Gastrocnemius medialis (tissue), 4 donors: ENCODE results near the gene NCOR1. TPM values are rescaled to one million over a fixed set of nuclear protein-coding genes. Genes with fewer than 3 reads are reported as not detected.

Source experiments
- ATAC-seq, 2 donors: fragments of 150-250 bp; one replicate each; pipeline ENCODE4 v1.9.1; 2016
- DNase-seq, 2 donors: peaks; one replicate each; pipeline ENCODE4 v3.0.0-alpha.2; 2019
- H3K27ac ChIP-seq, 4 donors: fragments of 200-600 bp; sonication (generic); 1 replicate in 1 of 4; 2 replicates in 3 of 4; pipeline ENCODE4 v1.5.1; 2016 to 2018; ENCODE audit warnings: mild to moderate bottlenecking in 2 of 4, moderate library complexity in 1 of 4
- H3K27me3 ChIP-seq, 3 donors: fragments of 200-600 bp; sonication (generic) in 2 of 3; 1 replicate in 1 of 3; 2 replicates in 2 of 3; pipeline versions ENCODE4 v1.5.1 to v1.6.0; 2016 to 2019; ENCODE audit warnings: mild to moderate bottlenecking in 1 of 3, moderate library complexity in 1 of 3
- H3K36me3 ChIP-seq, 2 donors: fragments of 200-600 bp; sonication (generic) in 1 of 2; one replicate each; pipeline ENCODE4 v1.5.1; 2017 to 2018
- H3K4me1 ChIP-seq, 2 donors: fragments of 200-600 bp; sonication (generic) in 1 of 2; one replicate each; pipeline ENCODE4 v1.5.1; 2016 to 2017; ENCODE audit warnings: mild to moderate bottlenecking in 2 of 2
- H3K4me3 ChIP-seq, 4 donors: fragments of 200-600 bp; sonication (generic) in 3 of 4; 1 replicate in 1 of 4; 2 replicates in 3 of 4; pipeline ENCODE4 v1.5.1; 2016 to 2019; ENCODE audit warnings: mild to moderate bottlenecking in 2 of 4
- H3K9me3 ChIP-seq, 3 donors: fragments of 200-600 bp; sonication (generic) in 2 of 3; 1 replicate in 1 of 3; 2 replicates in 2 of 3; pipeline ENCODE4 v1.5.1; 2016 to 2019
- POLR2A ChIP-seq, 2 donors: fragments of 450-650 bp; IDR thresholded peaks; one replicate each; pipeline ENCODE4 v1.6.1; 2017; ENCODE audit warnings: antibody characterized with exemption in 2 of 2, mild to moderate bottlenecking in 2 of 2, moderate library complexity in 2 of 2
- in situ Hi-C, 4 donors: fragments of 200-750 bp; cut with MboI; loops; one replicate each; pipeline versions ENCODE4 v1.15.0 to v1.8.0; 2017; ENCODE audit warnings: low sequenced_read_pairs in 4 of 4
- intact Hi-C: fragments of 100-400 bp; cut with DNase I; formaldehyde crosslinking; loops from one replicate; pipeline ENCODE4 v1.15.1; 2023; ENCODE audit warnings: low total_unique reads
- total RNA-seq, 4 donors: library from RNA; depleted of rRNA; stranded (reverse); fragments of >200 nt; gene quantifications; one replicate each; pipeline versions ENCODE4 v1.1.0 to v1.2.3, GENCODE V29; 2016
- TF ChIP-seq, protein P1 (sequence below), 5 experiments: fragments of 450-650 bp in 3 of 5; fragments of 200-600 bp in 2 of 5; sonication (generic) in 2 of 5; IDR thresholded peaks in 4 of 5; conservative IDR thresholded peaks in 1 of 5; 1 replicate in 4 of 5; 2 replicates in 1 of 5; pipeline ENCODE4 v1.5.1; 2016 to 2019; ENCODE audit warnings: antibody characterized with exemption in 5 of 5, mild to moderate bottlenecking in 3 of 5, moderate library complexity in 3 of 5

Gene NCOR1
- total RNA-seq, 4 donors from 2014 or later = 122 to 152 (median 132) TPM

DNA sequence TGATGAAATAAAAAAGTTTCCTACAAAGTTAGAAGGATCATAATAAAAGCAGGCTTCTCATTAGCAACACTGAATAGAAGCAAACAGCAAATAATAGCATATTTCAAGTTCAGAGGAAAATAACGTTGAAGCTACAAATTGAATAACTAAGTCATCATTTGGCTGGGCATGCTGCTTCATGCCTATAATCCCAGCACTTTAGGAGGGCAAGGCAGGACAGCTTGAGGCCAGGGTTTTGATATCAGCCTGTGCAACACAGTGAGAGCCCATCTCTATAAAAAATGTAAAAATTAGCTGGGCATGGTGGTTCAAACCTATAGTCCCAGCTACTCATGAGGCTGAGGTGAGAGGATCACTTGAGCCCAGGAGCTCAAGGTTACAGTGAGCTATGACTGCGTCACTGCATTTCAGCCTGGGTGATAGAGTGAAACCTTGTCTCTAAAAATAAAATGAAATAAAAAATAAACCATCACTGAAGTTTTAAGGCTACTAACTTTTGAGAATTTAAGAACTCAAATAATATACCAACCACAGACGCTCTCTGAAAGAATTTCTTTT is 25.5 kb downstream of the NCOR1 start:
- Histone ChIP-seq H3K36me3 (peaks cover 0 to 20% of the 10 kb centered on the region in 2 donors), H3K27ac (peak overlapping the region; percentile 2 to 63 (median 48))
- intact Hi-C loops = no loop called here

DNA sequence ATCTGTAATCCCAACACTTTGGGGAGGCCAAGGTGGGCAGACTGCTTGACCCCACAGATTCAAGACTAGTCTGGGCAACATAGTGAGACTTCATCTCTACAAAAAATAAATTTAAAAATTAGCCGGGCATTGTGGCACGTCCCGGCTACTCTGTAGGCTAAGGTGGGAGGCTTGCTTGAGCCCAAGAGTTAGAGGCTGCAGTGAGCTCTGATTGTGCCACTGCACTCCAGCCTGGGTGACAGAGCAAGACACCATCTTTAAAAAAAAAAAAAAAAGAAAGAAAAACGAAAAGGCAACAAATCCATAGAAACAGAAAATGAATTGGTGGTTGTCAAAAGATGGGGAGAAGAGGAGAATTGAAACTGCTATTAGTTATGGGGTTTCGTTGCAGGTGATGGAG is 27.7 kb downstream of the NCOR1 start:
- no peaks in the 10 kb centered on the region for H3K27me3 ChIP-seq
- peaks cover 26 to 41% of the 10 kb centered on the region in 2 donors for H3K4me1 ChIP-seq
- TF ChIP-seq POLR2A (IDR thresholded peaks at IDR 0.05) = no peak
- TF ChIP-seq, protein P1, sequence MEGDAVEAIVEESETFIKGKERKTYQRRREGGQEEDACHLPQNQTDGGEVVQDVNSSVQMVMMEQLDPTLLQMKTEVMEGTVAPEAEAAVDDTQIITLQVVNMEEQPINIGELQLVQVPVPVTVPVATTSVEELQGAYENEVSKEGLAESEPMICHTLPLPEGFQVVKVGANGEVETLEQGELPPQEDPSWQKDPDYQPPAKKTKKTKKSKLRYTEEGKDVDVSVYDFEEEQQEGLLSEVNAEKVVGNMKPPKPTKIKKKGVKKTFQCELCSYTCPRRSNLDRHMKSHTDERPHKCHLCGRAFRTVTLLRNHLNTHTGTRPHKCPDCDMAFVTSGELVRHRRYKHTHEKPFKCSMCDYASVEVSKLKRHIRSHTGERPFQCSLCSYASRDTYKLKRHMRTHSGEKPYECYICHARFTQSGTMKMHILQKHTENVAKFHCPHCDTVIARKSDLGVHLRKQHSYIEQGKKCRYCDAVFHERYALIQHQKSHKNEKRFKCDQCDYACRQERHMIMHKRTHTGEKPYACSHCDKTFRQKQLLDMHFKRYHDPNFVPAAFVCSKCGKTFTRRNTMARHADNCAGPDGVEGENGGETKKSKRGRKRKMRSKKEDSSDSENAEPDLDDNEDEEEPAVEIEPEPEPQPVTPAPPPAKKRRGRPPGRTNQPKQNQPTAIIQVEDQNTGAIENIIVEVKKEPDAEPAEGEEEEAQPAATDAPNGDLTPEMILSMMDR (IDR thresholded peaks at IDR 0.05 in 4 of 5, conservative IDR thresholded peaks at IDR 0.05 in 1 of 5) = no peak
- no peak overlapping the region for H3K4me3 ChIP-seq
- ATAC-seq (no peak), DNase-seq (no peak)
- no peaks in the 10 kb centered on the region for H3K9me3 ChIP-seq
- intact Hi-C loops (no loop called here), in situ Hi-C loops (loop anchor here in 1 of 4 donors (10.0 kb wide), 1 partner anchor 63 kb away; no protein-coding TSS in a partner anchor)
- H3K36me3 ChIP-seq = peaks cover 0 to 11% of the 10 kb centered on the region in 2 donors
- H3K27ac ChIP-seq = peak overlapping the region in 1 of 4 donors; percentile 59

More for the DNA sequence above, 25.5 kb downstream of the NCOR1 start:
- TF ChIP-seq POLR2A (IDR thresholded peaks at IDR 0.05) = no peak
- TF ChIP-seq, protein P1 (IDR thresholded peaks at IDR 0.05 in 4 of 5, conservative IDR thresholded peaks at IDR 0.05 in 1 of 5) = no peak
- H3K4me1 ChIP-seq = peaks cover 26 to 29% of the 10 kb centered on the region in 2 donors
- DNase-seq (no peak), ATAC-seq (peak in 1 of 2 donors; percentile 35)
- no peaks in the 10 kb centered on the region for H3K27me3 ChIP-seq
- no peaks in the 10 kb centered on the region for H3K9me3 ChIP-seq
- H3K4me3 ChIP-seq = no peak overlapping the region
- in situ Hi-C loops = loop anchor here in 1 of 4 donors (10.0 kb wide), 1 partner anchor 65 kb away; no protein-coding TSS in a partner anchor

DNA sequence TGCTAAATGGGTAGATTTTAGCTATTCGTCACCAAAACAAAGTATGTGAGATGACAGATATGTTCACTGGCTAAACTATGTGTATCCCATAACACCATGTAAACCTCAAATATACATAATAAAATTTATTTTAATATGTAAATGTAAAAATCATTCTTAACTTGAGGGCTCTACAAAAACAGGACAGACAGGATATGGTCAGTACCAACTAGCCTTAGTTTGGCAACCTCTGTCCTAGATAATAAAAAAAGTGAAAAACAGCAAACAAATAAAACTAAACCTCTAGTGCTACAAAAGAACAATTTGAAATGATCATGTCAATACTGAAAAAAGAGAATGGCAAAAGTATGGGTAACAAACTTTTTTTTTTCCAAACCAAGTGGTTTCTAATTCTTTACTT is 33.8 kb downstream of the NCOR1 start:
- Histone ChIP-seq H3K4me1 (peaks cover 0 to 12% of the 10 kb centered on the region in 2 donors), H3K4me3 (no peak overlapping the region), H3K9me3 (no peaks in the 10 kb centered on the region), H3K27me3 (no peaks in the 10 kb centered on the region), H3K27ac (no peak overlapping the region), H3K36me3 (peaks cover 0 to 9% of the 10 kb centered on the region in 2 donors)
- in situ Hi-C loops (loop anchor here in 1 of 4 donors (10.0 kb wide), 1 partner anchor 57 kb away; no protein-coding TSS in a partner anchor), intact Hi-C loops (no loop called here)
- DNase-seq (no peak), ATAC-seq (no peak)
- TF ChIP-seq, protein P1 (IDR thresholded peaks at IDR 0.05 in 4 of 5, conservative IDR thresholded peaks at IDR 0.05 in 1 of 5) = no peak
- no peak for TF ChIP-seq POLR2A (IDR thresholded peaks at IDR 0.05)

DNA sequence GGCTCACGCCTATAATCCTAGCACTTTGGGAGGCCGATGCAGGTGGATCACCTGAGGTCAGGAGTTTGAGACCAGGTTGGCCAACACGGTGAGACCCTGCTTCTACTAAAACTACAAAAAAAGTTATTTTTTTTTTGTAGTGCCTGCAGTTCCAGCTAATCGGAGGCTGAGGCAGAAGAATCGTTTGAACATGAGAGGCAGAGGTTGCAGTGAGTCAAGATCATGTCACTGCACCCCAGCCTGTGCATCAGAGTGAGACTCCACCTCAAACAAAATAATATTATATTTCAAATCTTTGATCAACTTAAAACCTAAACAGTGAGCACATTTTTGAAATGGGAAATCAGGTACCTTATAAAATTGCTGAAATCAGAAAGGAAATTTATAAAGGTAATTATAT is 36.5 kb downstream of the NCOR1 start:
- Histone ChIP-seq H3K27me3 (no peaks in the 10 kb centered on the region), H3K36me3 (no peaks in the 10 kb centered on the region), H3K4me3 (no peak overlapping the region), H3K9me3 (no peaks in the 10 kb centered on the region), H3K4me1 (peaks cover 0 to 4% of the 10 kb centered on the region in 2 donors), H3K27ac (no peak overlapping the region)
- DNase-seq = no peak
- intact Hi-C loops (no loop called here), in situ Hi-C loops (no loop called here)
- TF ChIP-seq, protein P1 (IDR thresholded peaks at IDR 0.05 in 4 of 5, conservative IDR thresholded peaks at IDR 0.05 in 1 of 5) = no peak
- no peak for TF ChIP-seq POLR2A (IDR thresholded peaks at IDR 0.05)
- ATAC-seq = no peak
